GM18511 (cell line): ENCODE results near the gene ACTL8.

Experiments used
- ATAC-seq: cut with Tn5 transposase; IDR thresholded peaks from one replicate; pipeline ENCODE4 v1.9.1; 2021; ENCODE audit warnings: mild to moderate bottlenecking, moderate library complexity; ENCODE audit not compliant: unreplicated experiment

ACTL8 gene

GRCh38 chr1:17765444-17766411, 10.6 kb downstream of the ACTL8 start:
- ATAC-seq = no peak

- no peak for ATAC-seq
Measured at GRCh38 chr1:17768651-17769241, 13.6 kb downstream of the ACTL8 start.

- no peak for ATAC-seq
Measured at GRCh38 chr1:17770983-17771382, 15.8 kb downstream of the ACTL8 start.

GRCh38 chr1:17772615-17773212, 17.6 kb downstream of the ACTL8 start:
- no peak for ATAC-seq

- ATAC-seq = no peak
Measured at GRCh38 chr1:17773591-17774326, 18.6 kb downstream of the ACTL8 start.

GRCh38 chr1:17774452-17774851, 19.3 kb downstream of the ACTL8 start:
- no peak for ATAC-seq

- ATAC-seq = no peak
Measured at GRCh38 chr1:17775796-17776195, 20.7 kb downstream of the ACTL8 start.

- no peak for ATAC-seq
Measured at GRCh38 chr1:17776426-17776825, 21.3 kb downstream of the ACTL8 start.

- no peak for ATAC-seq
Measured at GRCh38 chr1:17777330-17777729, 22.2 kb downstream of the ACTL8 start.

GRCh38 chr1:17777818-17778217, 22.7 kb downstream of the ACTL8 start:
- no peak for ATAC-seq

GRCh38 chr1:17780916-17781315, 25.8 kb downstream of the ACTL8 start:
- no peak for ATAC-seq

GRCh38 chr1:17789926-17790325, 34.8 kb downstream of the ACTL8 start:
- no peak for ATAC-seq

- ATAC-seq = no peak
Measured at GRCh38 chr1:17790383-17791054, 35.4 kb downstream of the ACTL8 start.

- no peak for ATAC-seq
Measured at GRCh38 chr1:17791055-17791390, 35.9 kb downstream of the ACTL8 start.

- no peak for ATAC-seq
Measured at GRCh38 chr1:17791480-17791879, 36.3 kb downstream of the ACTL8 start.

GRCh38 chr1:17792421-17792820, 37.3 kb downstream of the ACTL8 start:
- ATAC-seq = no peak

- ATAC-seq = no peak
Measured at GRCh38 chr1:17795081-17795809, 40.1 kb downstream of the ACTL8 start.

- ATAC-seq = no peak
Measured at GRCh38 chr1:17795836-17796645, 40.9 kb downstream of the ACTL8 start.

GRCh38 chr1:17797478-17797877, 42.3 kb downstream of the ACTL8 start:
- no peak for ATAC-seq
